Tibial nerve (tissue), 4 donors: ENCODE measurements around the gene TRMT44. TPM values are rescaled to one million over a fixed set of nuclear protein-coding genes. Genes with fewer than 3 reads are reported as not detected.
A peak's percentile ranks its signal among the peaks of the same experiment; 100 is the strongest.

Experiments used
- DNase-seq, 2 donors: peaks; one replicate each; pipeline ENCODE4 v3.0.0-alpha.2; 2019; ENCODE audit warnings: low spot score in 2 of 2
- H3K27ac ChIP-seq, 4 donors: fragments of 200-600 bp; sonication (generic) in 3 of 4; one replicate each; pipeline ENCODE4 v1.5.1; 2017 to 2019; ENCODE audit warnings: mild to moderate bottlenecking in 1 of 4
- H3K27me3 ChIP-seq, 2 donors: fragments of 200-600 bp; sonication (generic) in 1 of 2; one replicate each; pipeline versions ENCODE4 v1.5.1 to v1.6.0; 2017 to 2019
- H3K36me3 ChIP-seq, 3 donors: fragments of 200-600 bp; sonication (generic); one replicate each; pipeline ENCODE4 v1.5.1; 2018 to 2019
- H3K4me1 ChIP-seq, 4 donors: fragments of 200-600 bp; sonication (generic) in 3 of 4; one replicate each; pipeline ENCODE4 v1.5.1; 2017 to 2019
- H3K4me3 ChIP-seq, 4 donors: fragments of 200-600 bp; sonication (generic) in 3 of 4; one replicate each; pipeline ENCODE4 v1.5.1; 2017 to 2019; ENCODE audit warnings: mild to moderate bottlenecking in 1 of 4, moderate library complexity in 1 of 4
- H3K9me3 ChIP-seq, 4 donors: fragments of 200-600 bp; sonication (generic) in 3 of 4; one replicate each; pipeline ENCODE4 v1.5.1; 2017 to 2019
- EP300 ChIP-seq, 2 donors: sonication (generic); formaldehyde crosslinking; IDR thresholded peaks; one replicate each; pipeline ENCODE4 v1.6.1; 2017; ENCODE audit warnings: antibody characterized with exemption in 2 of 2, mild to moderate bottlenecking in 1 of 2
- POLR2A ChIP-seq, 2 donors: fragments of 450-650 bp; IDR thresholded peaks; one replicate each; pipeline ENCODE4 v1.6.1; 2017; ENCODE audit warnings: antibody characterized with exemption in 2 of 2, mild to moderate bottlenecking in 2 of 2, moderate library complexity in 2 of 2
- WGBS, 2 donors: methylation state at CpG; one replicate each; pipeline ENCODE4 v1.1.5; 2018; 5-methylcytosine and 5-hydroxymethylcytosine counted together
- total RNA-seq, 4 donors: library from RNA; depleted of rRNA; stranded (reverse); fragments of >200 nt; gene quantifications; one replicate each; pipeline ENCODE4 v1.1.0, GENCODE V29; 2016
- TF ChIP-seq, protein P1 (sequence below), 5 experiments: fragments of 200-600 bp in 3 of 5; fragments of 450-650 bp in 2 of 5; sonication (generic) in 3 of 5; IDR thresholded peaks; one replicate each; pipeline ENCODE4 v1.5.1; 2016 to 2019; ENCODE audit warnings: antibody characterized with exemption in 5 of 5, mild to moderate bottlenecking in 3 of 5, moderate library complexity in 2 of 5

Gene TRMT44
- total RNA-seq, 4 donors from 2014 or later: 24.5 to 71.4 (median 52.9) TPM

DNA sequence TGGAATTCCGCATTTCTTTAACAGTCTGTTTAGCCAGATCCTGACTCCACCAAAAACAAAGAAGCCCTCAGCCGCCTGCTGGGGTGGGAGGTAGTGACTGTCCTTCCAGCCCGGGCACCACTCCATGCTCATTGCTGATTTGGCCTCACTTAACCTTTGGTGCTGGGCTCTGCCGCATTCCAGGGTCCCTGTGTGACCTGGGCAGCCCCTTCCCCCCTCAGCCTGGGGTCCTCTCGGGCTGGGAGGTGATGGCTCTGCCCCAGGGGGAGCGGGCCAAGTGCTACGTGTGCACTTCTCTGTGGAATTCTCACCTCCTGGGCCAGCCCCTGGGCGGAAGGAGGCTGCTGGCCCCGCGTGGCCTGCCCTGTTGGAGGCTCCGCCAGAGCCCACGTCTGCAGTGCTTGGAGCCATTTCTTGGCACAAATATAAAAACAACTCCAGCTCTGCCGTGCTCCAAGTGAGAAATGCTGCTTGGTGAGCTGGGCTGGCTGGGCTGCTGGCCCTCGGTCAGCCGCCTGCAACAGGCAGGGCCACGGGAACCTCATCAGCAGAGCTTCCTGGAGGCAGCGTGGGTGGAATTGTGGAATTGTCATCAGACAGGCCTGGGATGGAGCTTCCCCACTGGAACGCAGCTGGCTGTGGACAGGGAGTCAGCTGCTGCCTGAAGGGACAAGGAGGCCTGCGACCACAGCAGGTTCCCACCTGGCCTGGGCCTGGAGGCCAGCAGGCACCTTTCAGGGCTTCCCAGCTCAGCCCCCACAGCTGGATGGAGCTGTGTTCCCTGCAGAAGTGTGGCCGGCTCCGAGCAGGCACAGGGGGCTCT is 66.0 kb downstream of the TRMT44 start:
- peak overlapping the region; percentile 50 to 84 (median 62) for H3K27ac ChIP-seq
- H3K27me3 ChIP-seq: no peaks in the 10 kb centered on the region
- H3K4me1 ChIP-seq: peaks cover 0 to 59% (median 13%) of the 10 kb centered on the region in 4 donors
- TF ChIP-seq POLR2A (IDR thresholded peaks at IDR 0.05): no peak
- TF ChIP-seq, protein P1, sequence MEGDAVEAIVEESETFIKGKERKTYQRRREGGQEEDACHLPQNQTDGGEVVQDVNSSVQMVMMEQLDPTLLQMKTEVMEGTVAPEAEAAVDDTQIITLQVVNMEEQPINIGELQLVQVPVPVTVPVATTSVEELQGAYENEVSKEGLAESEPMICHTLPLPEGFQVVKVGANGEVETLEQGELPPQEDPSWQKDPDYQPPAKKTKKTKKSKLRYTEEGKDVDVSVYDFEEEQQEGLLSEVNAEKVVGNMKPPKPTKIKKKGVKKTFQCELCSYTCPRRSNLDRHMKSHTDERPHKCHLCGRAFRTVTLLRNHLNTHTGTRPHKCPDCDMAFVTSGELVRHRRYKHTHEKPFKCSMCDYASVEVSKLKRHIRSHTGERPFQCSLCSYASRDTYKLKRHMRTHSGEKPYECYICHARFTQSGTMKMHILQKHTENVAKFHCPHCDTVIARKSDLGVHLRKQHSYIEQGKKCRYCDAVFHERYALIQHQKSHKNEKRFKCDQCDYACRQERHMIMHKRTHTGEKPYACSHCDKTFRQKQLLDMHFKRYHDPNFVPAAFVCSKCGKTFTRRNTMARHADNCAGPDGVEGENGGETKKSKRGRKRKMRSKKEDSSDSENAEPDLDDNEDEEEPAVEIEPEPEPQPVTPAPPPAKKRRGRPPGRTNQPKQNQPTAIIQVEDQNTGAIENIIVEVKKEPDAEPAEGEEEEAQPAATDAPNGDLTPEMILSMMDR (IDR thresholded peaks at IDR 0.05): peak in 1 of 5 experiments; percentile 16
- no peak for TF ChIP-seq EP300 (IDR thresholded peaks at IDR 0.05)
- H3K36me3 ChIP-seq: peaks cover 0 to 20% (median 0%) of the 10 kb centered on the region in 3 donors
- H3K4me3 ChIP-seq: no peak overlapping the region
- DNase-seq: peak in 1 of 2 donors; percentile 37
- WGBS, 2 donors: 9 to 30% methylated on average over 12 to 17 of the region's 21 CpGs
- no peaks in the 10 kb centered on the region for H3K9me3 ChIP-seq

- no peak for TF ChIP-seq EP300 (IDR thresholded peaks at IDR 0.05)
- Histone ChIP-seq H3K27me3 (no peaks in the 10 kb centered on the region), H3K4me1 (peaks cover 0 to 56% (median 13%) of the 10 kb centered on the region in 4 donors), H3K27ac (peak overlapping the region; percentile 50 to 84 (median 62)), H3K9me3 (no peaks in the 10 kb centered on the region), H3K36me3 (peaks cover 0 to 20% (median 0%) of the 10 kb centered on the region in 3 donors), H3K4me3 (no peak overlapping the region)
- no peak for DNase-seq
- WGBS, 2 donors: 42 to 60% methylated on average over 12 to 13 of the region's 13 CpGs
Observed at GRCh38 chr4:8507196-8507570, 66.6 kb downstream of the TRMT44 start.

- Histone ChIP-seq H3K4me1 (peaks cover 0 to 54% (median 13%) of the 10 kb centered on the region in 4 donors), H3K36me3 (peaks cover 0 to 20% (median 0%) of the 10 kb centered on the region in 3 donors), H3K4me3 (no peak overlapping the region), H3K27me3 (no peaks in the 10 kb centered on the region), H3K9me3 (no peaks in the 10 kb centered on the region), H3K27ac (peak overlapping the region in 3 of 4 donors; percentile 50 to 84 (median 70))
- TF ChIP-seq EP300 (IDR thresholded peaks at IDR 0.05): no peak
- no peak for DNase-seq
- WGBS, 2 donors: 79 to 85% methylated on average over 9 of the region's 9 CpGs
Observed at GRCh38 chr4:8507624-8508023, 67.0 kb downstream of the TRMT44 start.

- H3K27me3 ChIP-seq: no peaks in the 10 kb centered on the region
- H3K36me3 ChIP-seq: peaks cover 0 to 20% (median 0%) of the 10 kb centered on the region in 3 donors
- TF ChIP-seq, protein P1 (IDR thresholded peaks at IDR 0.05): no peak
- no peak for TF ChIP-seq EP300 (IDR thresholded peaks at IDR 0.05)
- no peak for TF ChIP-seq POLR2A (IDR thresholded peaks at IDR 0.05)
- no peak overlapping the region for H3K4me3 ChIP-seq
- peaks cover 0 to 47% (median 13%) of the 10 kb centered on the region in 4 donors for H3K4me1 ChIP-seq
- H3K27ac ChIP-seq: peak overlapping the region in 1 of 4 donors; percentile 84
- WGBS, 2 donors: 91 to 95% methylated on average over 13 of the region's 13 CpGs
- DNase-seq: no peak
- peaks cover 0 to 5% (median 0%) of the 10 kb centered on the region in 4 donors for H3K9me3 ChIP-seq
Observed at GRCh38 chr4:8508266-8508665, 67.7 kb downstream of the TRMT44 start.

DNA sequence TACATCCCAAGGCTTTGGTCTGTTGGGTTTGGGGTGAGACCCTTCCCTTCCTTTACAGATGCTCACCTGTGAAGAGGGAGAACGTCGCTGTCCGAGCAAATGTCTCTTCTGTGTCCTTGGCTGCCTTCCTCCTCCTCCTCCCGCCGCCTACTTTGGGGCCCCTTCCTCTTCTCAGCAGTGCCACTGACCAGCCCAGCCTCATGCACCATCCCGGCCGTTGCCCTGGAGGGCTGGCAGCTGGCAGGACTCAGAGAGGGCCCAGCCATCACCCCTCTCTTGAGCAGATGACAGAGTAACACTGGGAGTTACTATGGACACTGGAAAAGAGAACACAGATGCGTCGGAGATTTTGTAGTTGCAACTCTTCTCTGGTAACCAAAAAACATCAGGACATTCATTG is 68.2 kb downstream of the TRMT44 start:
- Histone ChIP-seq H3K9me3 (peaks cover 0 to 9% (median 0%) of the 10 kb centered on the region in 4 donors), H3K36me3 (peaks cover 0 to 20% (median 0%) of the 10 kb centered on the region in 3 donors), H3K4me1 (peaks cover 0 to 43% (median 13%) of the 10 kb centered on the region in 4 donors), H3K27ac (no peak overlapping the region), H3K4me3 (no peak overlapping the region), H3K27me3 (no peaks in the 10 kb centered on the region)
- no peak for TF ChIP-seq POLR2A (IDR thresholded peaks at IDR 0.05)
- no peak for TF ChIP-seq EP300 (IDR thresholded peaks at IDR 0.05)
- TF ChIP-seq, protein P1 (IDR thresholded peaks at IDR 0.05): no peak
- 90 to 95% methylated on average over 9 of the region's 9 CpGs for WGBS, 2 donors
- no peak for DNase-seq
